SK-N-MC (cell line): ENCODE measurements around the gene SMG9.

Experiments
- EZH2 ChIP-seq: fragments of 200-600 bp; sonication (generic); IDR thresholded peaks from one replicate; pipeline ENCODE4 v1.6.1; 2017; ENCODE audit warnings: antibody characterized with exemption
- FOXP2 ChIP-seq: optimal IDR thresholded peaks from 2 replicates; pipeline ENCODE3; 2011; ENCODE audit warnings: mild to moderate bottlenecking, moderate library complexity; ENCODE audit not compliant: insufficient read depth; ENCODE audit errors: extremely low read length, control extremely low read depth

DNA sequence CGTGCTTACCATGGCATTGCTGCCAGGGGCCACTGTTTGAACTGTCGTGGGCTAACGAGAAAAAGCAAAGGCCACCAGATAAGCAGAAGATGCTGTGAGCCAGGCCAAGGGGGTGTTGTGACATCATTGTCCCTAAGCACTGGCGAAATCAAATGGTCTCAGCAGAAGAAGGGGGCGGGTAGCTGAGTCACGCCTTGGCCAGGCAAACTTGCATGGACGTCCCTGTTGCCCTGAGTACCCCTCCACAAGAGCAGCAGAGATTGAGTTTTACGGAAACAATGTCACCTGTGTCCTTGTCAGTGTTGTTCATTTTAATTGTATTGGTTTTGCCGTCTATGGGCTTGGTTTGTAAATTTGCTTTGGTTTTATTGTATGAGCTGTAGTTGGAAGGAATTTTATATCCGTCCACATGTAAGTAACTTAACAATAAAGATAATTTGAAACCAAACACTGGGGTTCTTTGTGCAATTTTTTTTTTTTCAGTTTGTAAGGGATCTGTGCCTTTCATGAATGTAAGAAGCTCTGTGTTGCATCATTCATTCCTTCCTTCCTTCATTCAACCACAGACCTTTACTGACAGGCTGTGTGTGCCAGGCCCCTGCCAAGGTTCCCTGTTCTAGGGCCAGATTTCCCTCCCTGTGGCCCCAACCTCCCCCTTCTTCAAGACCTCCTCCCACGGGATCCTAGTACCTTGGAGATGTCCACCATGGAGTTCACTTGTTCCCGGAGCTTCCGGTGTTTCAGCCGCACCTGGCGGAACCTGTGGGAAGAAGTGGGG, 13.7 kb upstream of the SMG9 start:
- TF ChIP-seq EZH2: no peak
- no peak for TF ChIP-seq FOXP2
